Panc1 (cell line): ENCODE results near the gene DAPK2. TPM values are rescaled to one million over a fixed set of nuclear protein-coding genes. Genes with fewer than 3 reads are reported as not detected.

Experiments
- ATAC-seq: fragments of 200-7000 bp; cut with Tn5 transposase; 2 replicates; pipeline ENCODE4 v1.9.1; 2020; ENCODE audit warnings: mild to moderate bottlenecking, moderate library complexity
- BruUV-seq: library from RNA; stranded (reverse); fragments of 400-500 nt; replicated peaks from 2 replicates; lab custom pipeline; 2021; lab: Mats Ljungman, UMichigan
- CTCF ChIA-PET: fragments of 300-600 bp; sonication (Branson Sonifier 250); formaldehyde crosslinking; loops from one replicate; lab custom pipeline; 2022; ENCODE audit warnings: antibody characterized with exemption; lab: Charles Lee
- POLR2A ChIA-PET: fragments of 300-600 bp; sonication (Branson Sonifier 250); formaldehyde crosslinking; loops from one replicate; lab custom pipeline; 2022; ENCODE audit warnings: antibody characterized with exemption; lab: Charles Lee
- DNase-seq: peaks from one replicate; pipeline ENCODE4 v3.0.0-alpha.2; 2010; ENCODE audit warnings: low read depth, low spot score
- H3K27ac ChIP-seq: 2 replicates; pipeline ENCODE4 v1.5.1; 2011; ENCODE audit warnings: mild to moderate bottlenecking, low read length, inconsistent platforms
- H3K27me3 ChIP-seq: fragments of 200-500 bp; sonication (Bioruptor generic); 2 replicates; pipeline ENCODE4 v1.6.0; 2014; ENCODE audit warnings: low read length, inconsistent platforms; ENCODE audit not compliant: control insufficient read depth, insufficient read depth
- H3K36me3 ChIP-seq: fragments of 200-500 bp; sonication (Bioruptor generic); 2 replicates; pipeline ENCODE4 v1.5.1; 2014; ENCODE audit warnings: inconsistent platforms, mild to moderate bottlenecking, low read length, moderate library complexity; ENCODE audit not compliant: control insufficient read depth, insufficient read depth
- H3K4me1 ChIP-seq: 2 replicates; pipeline ENCODE4 v1.5.1; 2011; ENCODE audit warnings: inconsistent platforms, mild to moderate bottlenecking, low read length, moderate library complexity; ENCODE audit not compliant: control insufficient read depth, insufficient read depth
- H3K4me3 ChIP-seq, 2 experiments: 2 replicates each; pipeline ENCODE4 v1.5.1; 2011 to 2012; ENCODE audit warnings: low read depth in 2 of 2, low read length in 2 of 2, mild to moderate bottlenecking in 2 of 2, inconsistent platforms in 1 of 2, moderate library complexity in 1 of 2
- H3K9me3 ChIP-seq: fragments of 200-500 bp; sonication (Bioruptor generic); 2 replicates; pipeline ENCODE4 v1.5.1; 2014; ENCODE audit warnings: low read depth, mild to moderate bottlenecking, inconsistent platforms, low read length, moderate library complexity; ENCODE audit not compliant: control insufficient read depth, insufficient read depth
- POLR2AphosphoS5 ChIP-seq: IDR thresholded peaks from 2 replicates; pipeline ENCODE4 v1.6.1; 2012; ENCODE audit warnings: mild to moderate bottlenecking, low read depth, low read length, moderate library complexity
- SIN3A ChIP-seq: IDR thresholded peaks from 2 replicates; pipeline ENCODE4 v1.6.1; 2012; ENCODE audit warnings: low read depth, mild to moderate bottlenecking, low read length, moderate library complexity, borderline replicate concordance; ENCODE audit not compliant: insufficient read depth
- TCF7L2 ChIP-seq: IDR thresholded peaks from 2 replicates; pipeline ENCODE4 v1.6.1; 2011; ENCODE audit warnings: mild to moderate bottlenecking, low read depth, low read length, inconsistent platforms
- in situ Hi-C: cut with HindIII; loops from 2 replicates; pipeline ENCODE4 v1.10.0; 2016; ENCODE audit warnings: low sequenced_read_pairs, low pct_unique_long_range_greater_than_20kb
- intact Hi-C: fragments of 100-400 bp; cut with micrococcal nuclease; formaldehyde crosslinking; loops from one replicate; pipeline ENCODE4 v1.10.0; 2022; ENCODE audit not compliant: unreplicated experiment
- total RNA-seq: library from RNA; stranded (reverse); gene quantifications from one replicate; pipeline ENCODE4 v1.2.1, GENCODE V29; 2021; ENCODE audit not compliant: unreplicated experiment
- TF ChIP-seq, protein P1 (sequence below): fragments of 450-650 bp; IDR thresholded peaks from 2 replicates; pipeline ENCODE4 v1.5.1; 2017; ENCODE audit warnings: mild to moderate bottlenecking
- TF ChIP-seq, protein P2 (sequence below), 2 experiments: IDR thresholded peaks; 2 replicates each; pipeline ENCODE4 v1.6.1; 2011 to 2012; ENCODE audit warnings: low read depth in 2 of 2, control low read depth in 1 of 2, low read length in 1 of 2, mild to moderate bottlenecking in 1 of 2, moderate library complexity in 1 of 2; ENCODE audit not compliant: insufficient read depth in 1 of 2

DAPK2 gene
- total RNA-seq, 1 experiment from 2014 or later = 10.2 TPM

DNA sequence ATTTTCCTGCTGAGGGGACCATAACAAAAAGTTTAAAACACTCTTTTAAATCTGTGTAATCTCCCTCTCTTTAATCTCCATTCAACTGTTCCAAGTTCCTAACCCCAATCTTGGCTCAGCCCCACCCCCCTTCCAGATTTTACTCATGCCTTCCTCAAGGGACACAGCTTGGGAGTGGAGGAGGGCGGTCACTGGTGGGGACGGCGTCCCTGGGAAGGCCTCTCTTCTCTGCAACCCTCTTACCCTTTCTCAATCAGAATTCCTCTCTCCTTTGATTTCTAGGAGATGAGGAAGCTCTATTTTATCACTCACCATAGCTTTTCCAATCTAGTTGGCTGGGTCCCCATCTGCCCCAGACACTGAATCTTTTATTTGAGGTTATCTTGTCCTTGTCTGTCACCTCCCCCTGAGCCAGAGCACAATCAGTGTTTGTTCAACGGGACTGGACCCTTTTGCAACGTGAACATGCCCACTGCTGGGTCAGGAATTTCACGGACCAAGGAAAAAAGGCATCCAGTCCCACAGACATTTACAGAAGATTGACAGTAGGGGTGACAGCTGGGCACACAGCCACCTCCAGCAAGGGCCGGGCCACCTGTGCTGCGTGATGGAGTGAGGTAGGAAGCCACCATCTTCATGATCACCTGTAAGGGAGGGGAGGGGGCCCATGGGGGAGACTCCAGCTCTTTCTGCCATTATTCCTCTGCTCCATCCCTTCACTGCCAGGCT lies 128.5 kb downstream of the DAPK2 start:
- in situ Hi-C loops = no loop called here
- ATAC-seq (no peak), DNase-seq (no peak)
- Histone ChIP-seq H3K4me3 (no peak overlapping the region), H3K9me3 (no peaks in the 10 kb centered on the region), H3K27me3 (no peaks in the 10 kb centered on the region), H3K4me1 (0 out of 2 replicates have a peak, but pooled peaks cover 4% of the 10 kb centered on the region), H3K36me3 (no peaks in the 10 kb centered on the region), H3K27ac (no peak overlapping the region)
- TF ChIP-seq, protein P1, sequence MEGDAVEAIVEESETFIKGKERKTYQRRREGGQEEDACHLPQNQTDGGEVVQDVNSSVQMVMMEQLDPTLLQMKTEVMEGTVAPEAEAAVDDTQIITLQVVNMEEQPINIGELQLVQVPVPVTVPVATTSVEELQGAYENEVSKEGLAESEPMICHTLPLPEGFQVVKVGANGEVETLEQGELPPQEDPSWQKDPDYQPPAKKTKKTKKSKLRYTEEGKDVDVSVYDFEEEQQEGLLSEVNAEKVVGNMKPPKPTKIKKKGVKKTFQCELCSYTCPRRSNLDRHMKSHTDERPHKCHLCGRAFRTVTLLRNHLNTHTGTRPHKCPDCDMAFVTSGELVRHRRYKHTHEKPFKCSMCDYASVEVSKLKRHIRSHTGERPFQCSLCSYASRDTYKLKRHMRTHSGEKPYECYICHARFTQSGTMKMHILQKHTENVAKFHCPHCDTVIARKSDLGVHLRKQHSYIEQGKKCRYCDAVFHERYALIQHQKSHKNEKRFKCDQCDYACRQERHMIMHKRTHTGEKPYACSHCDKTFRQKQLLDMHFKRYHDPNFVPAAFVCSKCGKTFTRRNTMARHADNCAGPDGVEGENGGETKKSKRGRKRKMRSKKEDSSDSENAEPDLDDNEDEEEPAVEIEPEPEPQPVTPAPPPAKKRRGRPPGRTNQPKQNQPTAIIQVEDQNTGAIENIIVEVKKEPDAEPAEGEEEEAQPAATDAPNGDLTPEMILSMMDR = no peak
- TF ChIP-seq POLR2AphosphoS5 (no peak), SIN3A (no peak), TCF7L2 (no peak)
- TF ChIP-seq, protein P2, sequence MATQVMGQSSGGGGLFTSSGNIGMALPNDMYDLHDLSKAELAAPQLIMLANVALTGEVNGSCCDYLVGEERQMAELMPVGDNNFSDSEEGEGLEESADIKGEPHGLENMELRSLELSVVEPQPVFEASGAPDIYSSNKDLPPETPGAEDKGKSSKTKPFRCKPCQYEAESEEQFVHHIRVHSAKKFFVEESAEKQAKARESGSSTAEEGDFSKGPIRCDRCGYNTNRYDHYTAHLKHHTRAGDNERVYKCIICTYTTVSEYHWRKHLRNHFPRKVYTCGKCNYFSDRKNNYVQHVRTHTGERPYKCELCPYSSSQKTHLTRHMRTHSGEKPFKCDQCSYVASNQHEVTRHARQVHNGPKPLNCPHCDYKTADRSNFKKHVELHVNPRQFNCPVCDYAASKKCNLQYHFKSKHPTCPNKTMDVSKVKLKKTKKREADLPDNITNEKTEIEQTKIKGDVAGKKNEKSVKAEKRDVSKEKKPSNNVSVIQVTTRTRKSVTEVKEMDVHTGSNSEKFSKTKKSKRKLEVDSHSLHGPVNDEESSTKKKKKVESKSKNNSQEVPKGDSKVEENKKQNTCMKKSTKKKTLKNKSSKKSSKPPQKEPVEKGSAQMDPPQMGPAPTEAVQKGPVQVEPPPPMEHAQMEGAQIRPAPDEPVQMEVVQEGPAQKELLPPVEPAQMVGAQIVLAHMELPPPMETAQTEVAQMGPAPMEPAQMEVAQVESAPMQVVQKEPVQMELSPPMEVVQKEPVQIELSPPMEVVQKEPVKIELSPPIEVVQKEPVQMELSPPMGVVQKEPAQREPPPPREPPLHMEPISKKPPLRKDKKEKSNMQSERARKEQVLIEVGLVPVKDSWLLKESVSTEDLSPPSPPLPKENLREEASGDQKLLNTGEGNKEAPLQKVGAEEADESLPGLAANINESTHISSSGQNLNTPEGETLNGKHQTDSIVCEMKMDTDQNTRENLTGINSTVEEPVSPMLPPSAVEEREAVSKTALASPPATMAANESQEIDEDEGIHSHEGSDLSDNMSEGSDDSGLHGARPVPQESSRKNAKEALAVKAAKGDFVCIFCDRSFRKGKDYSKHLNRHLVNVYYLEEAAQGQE (IDR thresholded peaks at IDR 0.05; ENCODE audit: insufficient read depth in 1 of 2, low read depth in 2 of 2, low read length in 1 of 2) = no peak
- ChIA-PET POLR2A (no interaction called here), CTCF (interaction anchor here (0.6 kb wide), 1 partner anchor 9 kb away, joined by 5 read pairs; no protein-coding TSS in a partner anchor)
- no TSS peak for BruUV-seq
- intact Hi-C loops = loop anchor here (10.0 kb wide), 1 partner anchor 127 kb away; the partner anchor contains the start of gene DAPK2

DNA sequence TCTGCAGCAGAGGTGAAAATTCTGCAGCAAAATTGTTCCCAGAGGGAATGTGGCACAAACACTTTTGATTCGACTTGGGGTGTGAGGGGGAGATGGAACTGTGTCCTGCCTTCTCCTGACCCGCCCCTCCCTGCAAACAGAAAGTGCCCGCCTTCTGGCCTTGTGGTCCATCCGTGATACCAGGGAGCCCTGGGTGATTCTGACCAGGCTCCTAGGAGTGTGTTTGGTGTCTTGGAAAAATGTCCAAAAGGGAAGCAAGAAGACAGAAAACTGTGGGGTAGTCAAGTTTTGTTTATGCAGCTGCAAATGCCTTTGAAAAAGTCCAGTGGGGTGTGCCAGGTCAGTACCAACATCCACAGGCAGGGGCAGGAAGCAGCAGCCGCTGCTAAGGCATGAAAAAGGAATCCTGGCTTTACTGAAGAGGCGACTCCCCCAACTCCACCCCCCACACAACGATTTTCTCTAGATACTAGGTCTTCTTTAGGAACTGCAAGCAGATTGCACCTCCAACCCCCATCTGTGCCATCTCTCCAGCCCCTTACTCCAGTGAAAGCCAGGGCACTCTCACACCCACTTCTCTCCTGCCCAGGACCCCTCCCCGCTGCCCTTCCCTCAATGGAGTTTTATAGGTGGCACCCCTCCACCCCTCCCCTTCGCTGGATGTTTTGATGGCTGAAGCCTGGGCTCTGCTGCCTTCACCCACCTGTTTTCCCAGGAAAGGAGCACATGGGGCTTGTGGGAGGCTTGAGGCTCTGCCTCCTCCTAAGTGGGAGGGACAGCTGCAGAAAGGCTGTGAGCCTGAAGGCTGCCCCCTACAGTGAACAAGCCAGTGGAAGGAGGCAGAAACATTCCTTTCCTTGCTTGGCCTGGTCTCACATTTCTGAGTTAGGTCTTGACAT lies 130.2 kb downstream of the DAPK2 start:
- Histone ChIP-seq H3K4me1 (peaks cover 4% of the 10 kb centered on the region; the same call in 1 of the 2 replicates), H3K27me3 (no peaks in the 10 kb centered on the region), H3K27ac (peak overlapping the region; percentile 49; the same call in 1 of the 2 replicates), H3K9me3 (no peaks in the 10 kb centered on the region), H3K4me3 (no peak overlapping the region), H3K36me3 (no peaks in the 10 kb centered on the region)
- intact Hi-C loops = loop anchor here (10.0 kb wide), 1 partner anchor 129 kb away; the partner anchor contains the start of gene DAPK2
- POLR2A ChIA-PET = no interaction called here
- TF ChIP-seq POLR2AphosphoS5 (no peak), TCF7L2 (no peak), SIN3A (no peak)
- TF ChIP-seq, protein P2 (IDR thresholded peaks at IDR 0.05; ENCODE audit: insufficient read depth in 1 of 2, low read depth in 2 of 2, low read length in 1 of 2) = no peak
- TF ChIP-seq, protein P1 = no peak
- CTCF ChIA-PET = interaction anchor here (0.6 kb wide), 1 partner anchor 35 kb away, joined by 8 read pairs; no protein-coding TSS in a partner anchor
- ATAC-seq (peak; percentile 73; the same call in 1 of the 2 replicates), DNase-seq (no peak)
- BruUV-seq = no TSS peak
- in situ Hi-C loops = no loop called here
